AG09309 (cell line): ENCODE results near the gene ZGRF1.
"Not testable (repeated sequence)": the region's sequence is repeated elsewhere in the genome, so short reads cannot be mapped to it uniquely, and the experiment has no call there.

Source experiments
- DNase-seq: peaks from one replicate; pipeline ENCODE4 v3.0.0-alpha.2; 2010; ENCODE audit warnings: low read depth
- H3K4me3 ChIP-seq: 2 replicates; pipeline ENCODE4 v1.5.1; 2011; ENCODE audit warnings: mild to moderate bottlenecking, low read depth, low read length, moderate library complexity; ENCODE audit not compliant: control insufficient read depth
- TF ChIP-seq, protein P1 (sequence below): IDR thresholded peaks from 2 replicates; pipeline ENCODE4 v1.5.1; 2011; ENCODE audit warnings: mild to moderate bottlenecking, low read depth, low read length, inconsistent platforms; ENCODE audit not compliant: insufficient read depth, control insufficient read depth; ENCODE audit errors: missing control alignments

Gene ZGRF1

DNA sequence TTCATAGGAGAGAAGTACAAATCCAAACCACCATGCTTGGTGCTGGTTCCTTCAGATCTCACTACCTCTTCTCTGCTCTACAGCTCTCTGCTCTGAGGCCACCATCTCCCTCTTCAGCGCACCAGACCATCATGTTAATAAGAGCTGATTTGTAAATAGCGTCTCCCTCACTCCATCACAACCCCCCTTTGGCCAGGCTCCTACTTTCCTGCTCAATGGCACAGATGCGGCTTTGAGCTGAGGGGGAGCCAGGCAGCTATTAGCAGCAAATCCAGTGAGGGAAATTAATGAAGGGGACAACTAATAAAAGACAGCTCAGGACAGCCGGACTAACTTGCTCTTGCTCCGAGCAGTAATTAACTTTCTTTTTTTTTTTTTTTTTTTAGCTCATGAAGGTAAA lies 133.8 kb downstream of the ZGRF1 start:
- DNase-seq, result no peak
- H3K4me3 ChIP-seq, result no peak overlapping the region
- TF ChIP-seq, protein P1, sequence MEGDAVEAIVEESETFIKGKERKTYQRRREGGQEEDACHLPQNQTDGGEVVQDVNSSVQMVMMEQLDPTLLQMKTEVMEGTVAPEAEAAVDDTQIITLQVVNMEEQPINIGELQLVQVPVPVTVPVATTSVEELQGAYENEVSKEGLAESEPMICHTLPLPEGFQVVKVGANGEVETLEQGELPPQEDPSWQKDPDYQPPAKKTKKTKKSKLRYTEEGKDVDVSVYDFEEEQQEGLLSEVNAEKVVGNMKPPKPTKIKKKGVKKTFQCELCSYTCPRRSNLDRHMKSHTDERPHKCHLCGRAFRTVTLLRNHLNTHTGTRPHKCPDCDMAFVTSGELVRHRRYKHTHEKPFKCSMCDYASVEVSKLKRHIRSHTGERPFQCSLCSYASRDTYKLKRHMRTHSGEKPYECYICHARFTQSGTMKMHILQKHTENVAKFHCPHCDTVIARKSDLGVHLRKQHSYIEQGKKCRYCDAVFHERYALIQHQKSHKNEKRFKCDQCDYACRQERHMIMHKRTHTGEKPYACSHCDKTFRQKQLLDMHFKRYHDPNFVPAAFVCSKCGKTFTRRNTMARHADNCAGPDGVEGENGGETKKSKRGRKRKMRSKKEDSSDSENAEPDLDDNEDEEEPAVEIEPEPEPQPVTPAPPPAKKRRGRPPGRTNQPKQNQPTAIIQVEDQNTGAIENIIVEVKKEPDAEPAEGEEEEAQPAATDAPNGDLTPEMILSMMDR, result no peak

DNA sequence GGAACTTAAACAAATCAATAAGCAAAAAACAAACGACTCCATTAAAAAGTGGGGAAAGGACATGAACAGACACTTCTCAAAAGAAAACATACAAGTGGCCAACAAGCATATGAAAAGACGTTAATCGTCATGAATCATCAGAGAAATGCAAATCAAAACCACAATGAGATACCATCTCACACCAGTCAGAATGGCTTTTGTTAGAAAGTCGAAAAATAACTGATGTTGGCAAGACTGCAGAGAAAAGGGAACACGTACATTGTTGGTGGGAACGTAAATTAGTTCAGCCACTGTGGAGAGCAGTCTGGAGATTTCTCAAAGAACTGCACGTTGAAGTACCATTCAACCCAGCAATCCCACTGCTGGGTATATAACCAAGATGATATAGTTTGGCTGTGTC lies 144.4 kb downstream of the ZGRF1 start:
- no peak overlapping the region for H3K4me3 ChIP-seq
- TF ChIP-seq, protein P1, result no peak
- DNase-seq, result no peak

DNA sequence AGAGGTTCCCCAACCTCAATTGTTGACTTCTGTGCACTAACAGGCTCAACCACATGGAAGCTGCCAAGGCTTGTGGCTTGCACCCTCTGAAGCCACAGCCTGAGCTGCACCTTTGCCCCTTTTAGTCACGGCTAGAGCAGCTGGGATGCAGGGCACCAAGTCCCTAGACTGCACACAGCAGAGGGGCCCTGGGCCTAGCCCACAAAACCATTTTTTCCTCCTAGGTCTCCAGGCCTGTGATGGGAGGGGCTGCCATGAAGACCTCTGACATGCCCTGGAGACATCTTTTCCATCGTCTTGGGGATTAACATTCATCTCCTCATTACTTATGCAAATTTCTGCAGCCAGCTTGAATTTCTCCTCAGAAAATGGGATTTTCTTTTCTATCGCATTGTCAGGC lies 145.9 kb downstream of the ZGRF1 start:
- not testable (repeated sequence) for H3K4me3 ChIP-seq, DNase-seq
